ENCODE data around the gene C2CD2.

C2CD2 gene

GRCh38 chr21:41900401-41900800, 53.4 kb downstream of the C2CD2 start:
- Mint-ChIP-seq H3K4me1 (peaks cover 38% of the 10 kb centered on the region), H3K36me3 (ENCODE audit: low read depth) (peaks cover 48% of the 10 kb centered on the region), H3K27me3 (ENCODE audit: low read depth, poor library complexity) (peaks cover 6% of the 10 kb centered on the region), H3K4me3 (no peak overlapping the region), H3K27ac (no peak overlapping the region), H3K9me3 (no peaks in the 10 kb centered on the region)
- TF ChIP-seq CTCF (IDR thresholded peaks at IDR 0.05) = no peak
- no peak for DNase-seq

- no peak overlapping the region for H3K27ac Mint-ChIP-seq
Measured at GRCh38 chr21:41899426-41900202, 54.2 kb downstream of the C2CD2 start.

GRCh38 chr21:41898998-41899397, 54.8 kb downstream of the C2CD2 start:
- H3K4me3 Mint-ChIP-seq = no peak overlapping the region
- no peak for DNase-seq
- H3K9me3 Mint-ChIP-seq = no peaks in the 10 kb centered on the region
- H3K36me3 Mint-ChIP-seq (ENCODE audit: low read depth) = peaks cover 37% of the 10 kb centered on the region
- H3K4me1 Mint-ChIP-seq = peaks cover 51% of the 10 kb centered on the region
- TF ChIP-seq CTCF (IDR thresholded peaks at IDR 0.05) = no peak
- H3K27ac Mint-ChIP-seq = no peak overlapping the region
- H3K27me3 Mint-ChIP-seq (ENCODE audit: low read depth, poor library complexity) = peaks cover 6% of the 10 kb centered on the region

More at GRCh38 chr21:41899426-41900202, 54.2 kb downstream of the C2CD2 start:
- H3K4me1 Mint-ChIP-seq = peaks cover 46% of the 10 kb centered on the region
- no peak overlapping the region for H3K4me3 Mint-ChIP-seq
- TF ChIP-seq CTCF (IDR thresholded peaks at IDR 0.05) = no peak
- H3K9me3 Mint-ChIP-seq = no peaks in the 10 kb centered on the region
- H3K36me3 Mint-ChIP-seq (ENCODE audit: low read depth) = peaks cover 40% of the 10 kb centered on the region
- peaks cover 6% of the 10 kb centered on the region for H3K27me3 Mint-ChIP-seq (ENCODE audit: low read depth, poor library complexity)
- no peak for DNase-seq

GRCh38 chr21:41897700-41898099, 56.1 kb downstream of the C2CD2 start:
- Mint-ChIP-seq H3K27ac (no peak overlapping the region), H3K36me3 (ENCODE audit: low read depth) (peaks cover 29% of the 10 kb centered on the region), H3K4me3 (no peak overlapping the region), H3K27me3 (ENCODE audit: low read depth, poor library complexity) (peaks cover 6% of the 10 kb centered on the region), H3K4me1 (peaks cover 51% of the 10 kb centered on the region), H3K9me3 (no peaks in the 10 kb centered on the region)
- no peak for DNase-seq
- no peak for TF ChIP-seq CTCF (IDR thresholded peaks at IDR 0.05)

GRCh38 chr21:41897047-41897669, 56.7 kb downstream of the C2CD2 start:
- Mint-ChIP-seq H3K4me3 (no peak overlapping the region), H3K27ac (peak overlapping the region; percentile 62)

More at GRCh38 chr21:41897047-41897669, 56.7 kb downstream of the C2CD2 start:
- Mint-ChIP-seq H3K36me3 (ENCODE audit: low read depth) (peaks cover 25% of the 10 kb centered on the region), H3K9me3 (no peaks in the 10 kb centered on the region), H3K27me3 (ENCODE audit: low read depth, poor library complexity) (peaks cover 6% of the 10 kb centered on the region), H3K4me1 (peaks cover 51% of the 10 kb centered on the region)
- DNase-seq = no peak
- TF ChIP-seq CTCF (IDR thresholded peaks at IDR 0.05) = no peak
